Ovary (tissue), 9 donors: ENCODE results near the gene TMEM235. TPM values are rescaled to one million over a fixed set of nuclear protein-coding genes. Genes with fewer than 3 reads are reported as not detected.
A peak's percentile ranks its signal among the peaks of the same experiment; 100 is the strongest.

ENCODE experiments used
- DNase-seq, 5 donors: peaks; one replicate each; pipeline ENCODE4 v3.0.0-alpha.2; 2019 to 2020
- H3K27ac ChIP-seq, 2 donors: fragments of 200-600 bp; one replicate each; pipeline versions ENCODE4 v1.5.1 to v1.8.0; 2019 to 2022
- H3K27me3 ChIP-seq: fragments of 200-600 bp; one replicate; pipeline ENCODE4 v1.8.0; 2022
- H3K36me3 ChIP-seq: fragments of 200-600 bp; sonication (generic); one replicate; pipeline ENCODE4 v1.5.1; 2019
- H3K4me1 ChIP-seq: one replicate; pipeline ENCODE4 v1.8.1; 2013; ENCODE audit warnings: mild to moderate bottlenecking, moderate library complexity; ENCODE audit not compliant: insufficient read depth
- H3K4me3 ChIP-seq: fragments of 200-600 bp; sonication (generic); one replicate; pipeline ENCODE4 v1.5.1; 2017
- H3K9me3 ChIP-seq, 2 donors: fragments of 200-600 bp in 1 of 2; sonication (generic) in 1 of 2; one replicate each; pipeline versions ENCODE4 v1.5.1 to v1.8.1; 2013 to 2019; ENCODE audit warnings: mild to moderate bottlenecking in 1 of 2, moderate library complexity in 1 of 2
- EP300 ChIP-seq: sonication (generic); formaldehyde crosslinking; IDR thresholded peaks from one replicate; pipeline ENCODE4 v1.6.1; 2017; ENCODE audit warnings: antibody characterized with exemption
- POLR2A ChIP-seq: fragments of 450-650 bp; IDR thresholded peaks from one replicate; pipeline ENCODE4 v1.6.1; 2017; ENCODE audit warnings: antibody characterized with exemption, mild to moderate bottlenecking, moderate library complexity
- WGBS, 3 donors: extraction: QIAGEN DNeasy Blood & Tissue Kit in 1 of 3; methylation state at CpG; one replicate each; pipeline versions ENCODE4 v1.1.5 to v1.1.7; 2013 to 2017; 5-methylcytosine and 5-hydroxymethylcytosine counted together
- intact Hi-C, 4 donors: fragments of 100-400 bp; cut with DNase I; formaldehyde crosslinking; loops; one replicate each; pipeline versions ENCODE4 v1.11.0 to v1.15.1; 2022 to 2023
- polyA plus RNA-seq, 2 donors: library from polyadenylated mRNA; stranded (reverse); fragments of 200-250 nt in 1 of 2; fragments of 350-450 nt in 1 of 2; fragmentation: Illumina TruSeq in 1 of 2; extraction: RNeasy Lipid Tissue Mini Kit (QIAGEN cat#74804) in 1 of 2; gene quantifications; one replicate each; pipeline ENCODE4 v1.2.3, GENCODE V29; 2013 to 2014
- total RNA-seq, 7 donors: library from RNA; depleted of rRNA in 2 of 7; stranded (reverse); fragments of >200 nt in 2 of 7; fragmentation: NEBNext Ultra II Directional in 3 of 7; extraction: Animal tissue kit (Norgen Biotek cat#: 25700) in 3 of 7; gene quantifications; one replicate each; pipeline versions ENCODE4 v1.1.0 to v1.2.4, GENCODE V29; 2016 to 2023
- TF ChIP-seq, protein P1 (sequence below), 3 donors: fragments of 450-650 bp in 2 of 3; fragments of 200-600 bp in 1 of 3; IDR thresholded peaks; one replicate each; pipeline versions ENCODE4 v1.5.1 to v1.8.0; 2016 to 2022; ENCODE audit warnings: antibody characterized with exemption in 3 of 3, mild to moderate bottlenecking in 1 of 3
- donor health status: DM: no; HTN: no; CAD: no; lungs with moderate emphysema.
- donor health status: DM: no; HTN: no; CAD: no.
- donor health status: Bipolar disorder and iron deficiency.
- donor health status: DM: yes; HTN: yes; CAD: no.
- donor health status: DM: no; HTN: no; CAD: no.
- donor health status: DM: yes; HTN: yes; CAD: no.

TMEM235 gene
- total and polyA plus RNA-seq, 9 donors: 0.07 TPM; not detected in 8

DNA sequence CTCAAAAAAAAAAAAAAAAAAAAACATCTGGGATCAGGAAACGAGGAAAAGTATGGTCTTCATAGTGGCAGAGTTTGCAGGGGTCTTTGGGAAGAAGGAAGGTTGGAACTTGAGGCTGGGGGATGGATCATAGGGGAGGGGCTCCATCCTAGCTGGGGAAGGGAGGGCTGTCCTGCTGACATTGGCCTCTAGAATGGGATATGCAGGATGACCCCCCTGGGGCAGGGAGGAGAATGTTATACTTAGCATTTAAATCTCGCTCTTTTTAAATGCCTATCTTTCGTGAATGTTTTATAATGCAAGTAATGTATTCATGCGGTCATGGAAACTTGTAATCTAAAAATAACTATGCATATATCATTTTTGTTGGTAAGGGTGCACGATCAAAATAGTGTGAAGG lies 33.2 kb downstream of the TMEM235 start:
- Histone ChIP-seq H3K36me3 (no peaks in the 10 kb centered on the region), H3K9me3 (no peaks in the 10 kb centered on the region), H3K27me3 (no peaks in the 10 kb centered on the region), H3K4me3 (no peak overlapping the region), H3K4me1 (peaks cover 12% of the 10 kb centered on the region), H3K27ac (no peak overlapping the region)
- intact Hi-C loops: no loop called here
- no peak for DNase-seq
- TF ChIP-seq, protein P1, sequence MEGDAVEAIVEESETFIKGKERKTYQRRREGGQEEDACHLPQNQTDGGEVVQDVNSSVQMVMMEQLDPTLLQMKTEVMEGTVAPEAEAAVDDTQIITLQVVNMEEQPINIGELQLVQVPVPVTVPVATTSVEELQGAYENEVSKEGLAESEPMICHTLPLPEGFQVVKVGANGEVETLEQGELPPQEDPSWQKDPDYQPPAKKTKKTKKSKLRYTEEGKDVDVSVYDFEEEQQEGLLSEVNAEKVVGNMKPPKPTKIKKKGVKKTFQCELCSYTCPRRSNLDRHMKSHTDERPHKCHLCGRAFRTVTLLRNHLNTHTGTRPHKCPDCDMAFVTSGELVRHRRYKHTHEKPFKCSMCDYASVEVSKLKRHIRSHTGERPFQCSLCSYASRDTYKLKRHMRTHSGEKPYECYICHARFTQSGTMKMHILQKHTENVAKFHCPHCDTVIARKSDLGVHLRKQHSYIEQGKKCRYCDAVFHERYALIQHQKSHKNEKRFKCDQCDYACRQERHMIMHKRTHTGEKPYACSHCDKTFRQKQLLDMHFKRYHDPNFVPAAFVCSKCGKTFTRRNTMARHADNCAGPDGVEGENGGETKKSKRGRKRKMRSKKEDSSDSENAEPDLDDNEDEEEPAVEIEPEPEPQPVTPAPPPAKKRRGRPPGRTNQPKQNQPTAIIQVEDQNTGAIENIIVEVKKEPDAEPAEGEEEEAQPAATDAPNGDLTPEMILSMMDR (IDR thresholded peaks at IDR 0.05): no peak
- no peak for TF ChIP-seq POLR2A
- WGBS, 3 donors: 69 to 82% (median 79%) methylated on average over 5 of the region's 5 CpGs

DNA sequence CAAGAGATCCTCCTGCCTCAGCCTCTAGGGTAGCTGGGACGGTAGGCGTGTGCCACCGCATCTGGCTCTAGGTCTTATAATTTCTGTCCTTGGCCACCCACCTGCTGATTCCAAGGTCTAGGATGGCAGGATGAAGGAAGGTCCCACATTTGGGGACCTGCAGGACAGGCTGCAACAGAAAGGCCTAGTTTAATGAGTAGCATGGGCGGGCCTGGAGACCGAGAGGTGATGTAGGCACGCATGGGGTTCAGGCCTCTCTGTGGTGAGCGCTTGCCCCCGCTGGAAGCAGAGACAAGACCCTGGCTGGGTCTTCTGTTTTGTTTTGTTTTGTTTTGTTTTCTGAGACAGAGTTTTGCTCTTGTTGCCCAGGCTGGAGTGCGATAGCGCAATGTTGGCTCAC lies 33.7 kb downstream of the TMEM235 start:
- WGBS, 3 donors: 77 to 89% (median 84%) methylated on average over 10 of the region's 10 CpGs
- H3K27ac ChIP-seq: no peak overlapping the region
- intact Hi-C loops: no loop called here
- H3K4me3 ChIP-seq: no peak overlapping the region
- H3K27me3 ChIP-seq: no peaks in the 10 kb centered on the region
- no peak for DNase-seq
- H3K36me3 ChIP-seq: no peaks in the 10 kb centered on the region
- peaks cover 14% of the 10 kb centered on the region for H3K4me1 ChIP-seq
- no peaks in the 10 kb centered on the region for H3K9me3 ChIP-seq
- TF ChIP-seq, protein P1 (IDR thresholded peaks at IDR 0.05): no peak
- no peak for TF ChIP-seq EP300
- TF ChIP-seq POLR2A: no peak

DNA sequence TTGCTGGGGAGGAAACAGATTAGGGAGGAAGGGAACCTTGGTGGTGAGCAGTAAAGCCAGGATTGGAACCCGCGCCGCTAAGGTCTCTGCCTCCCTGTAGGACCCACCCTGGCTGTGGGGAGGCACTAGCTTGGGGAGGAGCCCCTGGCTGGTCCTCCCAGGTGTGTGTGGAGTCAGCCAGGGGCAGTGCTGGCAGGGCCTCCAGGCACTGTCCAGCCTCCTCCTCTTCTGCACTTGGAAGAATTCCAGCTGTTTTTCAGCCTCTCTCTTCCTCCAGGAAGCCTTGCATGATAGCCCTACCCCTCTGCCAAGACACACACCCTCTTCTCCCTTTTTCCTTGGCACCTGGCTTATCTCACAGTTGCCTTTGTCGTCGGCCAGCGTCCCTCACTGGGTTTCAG lies 34.8 kb downstream of the TMEM235 start:
- Histone ChIP-seq H3K36me3 (no peaks in the 10 kb centered on the region), H3K27ac (peak overlapping the region in 1 of 2 donors; percentile 8), H3K27me3 (no peaks in the 10 kb centered on the region), H3K9me3 (no peaks in the 10 kb centered on the region), H3K4me1 (peaks cover 14% of the 10 kb centered on the region), H3K4me3 (no peak overlapping the region)
- no peak for DNase-seq
- TF ChIP-seq POLR2A (no peak), EP300 (no peak)
- TF ChIP-seq, protein P1 (IDR thresholded peaks at IDR 0.05): no peak
- intact Hi-C loops: no loop called here
- WGBS, 3 donors: 77 to 83% (median 82%) methylated on average over 6 of the region's 6 CpGs

DNA sequence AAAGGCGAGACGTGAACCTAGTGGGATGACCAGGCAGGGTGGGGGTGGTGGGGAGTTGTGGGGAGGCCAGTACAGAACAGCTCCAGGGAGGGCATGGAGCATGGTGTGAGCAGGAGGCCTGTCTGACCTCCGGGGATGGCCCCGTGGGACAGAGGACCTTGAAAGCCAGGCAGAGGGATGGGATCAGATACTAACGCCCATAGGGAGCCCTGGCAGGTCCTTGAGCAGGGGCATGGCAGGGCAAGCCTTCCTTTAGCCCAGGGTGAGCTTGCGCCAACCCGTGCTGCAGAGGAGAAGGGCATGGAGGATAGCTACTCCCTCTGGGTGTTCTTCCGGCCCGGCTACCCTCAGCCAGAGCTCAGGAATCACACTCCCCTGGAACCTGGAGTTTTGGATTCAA lies 35.3 kb downstream of the TMEM235 start:
- Histone ChIP-seq H3K27ac (peak overlapping the region in 1 of 2 donors; percentile 40), H3K9me3 (no peaks in the 10 kb centered on the region), H3K4me1 (peaks cover 14% of the 10 kb centered on the region), H3K4me3 (no peak overlapping the region), H3K27me3 (no peaks in the 10 kb centered on the region), H3K36me3 (no peaks in the 10 kb centered on the region)
- DNase-seq: no peak
- intact Hi-C loops: no loop called here
- no peak for TF ChIP-seq EP300
- TF ChIP-seq, protein P1 (IDR thresholded peaks at IDR 0.05): no peak
- TF ChIP-seq POLR2A: no peak
- 76 to 82% (median 80%) methylated on average over 9 of the region's 9 CpGs for WGBS, 3 donors
